K562 (cell line): ENCODE data around the gene MOB3B. TPM values are rescaled to one million over a fixed set of nuclear protein-coding genes. Genes with fewer than 3 reads are reported as not detected.
A peak's percentile ranks its signal among the peaks of the same experiment; 100 is the strongest.

Experiments used
- ARHGAP35 ChIP-seq: fragments of 450-650 bp; IDR thresholded peaks from 2 replicates; pipeline ENCODE4 v1.6.1; 2018; ENCODE audit not compliant: partially characterized antibody
- CHCHD3 ChIP-seq: fragments of 250-450 bp; sonication (Bioruptor Pico); IDR thresholded peaks from 2 replicates; pipeline ENCODE4 v2.1.2; 2022; ENCODE audit warnings: mild to moderate bottlenecking
- CXXC5 ChIP-seq: fragments of 250-450 bp; sonication (Bioruptor Pico); IDR thresholded peaks from 2 replicates; pipeline ENCODE4 v1.8.0; 2022; ENCODE audit warnings: inconsistent platforms, mild to moderate bottlenecking, moderate library complexity
- FOXP1 ChIP-seq: sonication (generic); formaldehyde crosslinking; IDR thresholded peaks from 2 replicates; pipeline ENCODE4 v1.8.0; 2022; ENCODE audit warnings: mild to moderate bottlenecking, missing genetic modification reagents
- FUS ChIP-seq: fragments of 200-400 bp; formaldehyde crosslinking; optimal IDR thresholded peaks from 2 replicates; pipeline ENCODE3; 2017; ENCODE audit warnings: low read depth, low read length
- GABPB1 ChIP-seq: sonication (generic); formaldehyde crosslinking; IDR thresholded peaks from 2 replicates; pipeline ENCODE4 v1.8.0; 2022; ENCODE audit warnings: mild to moderate bottlenecking, missing genetic modification reagents
- GATAD2A ChIP-seq: fragments of 450-650 bp; IDR thresholded peaks from 2 replicates; pipeline ENCODE4 v1.6.1; 2017
- HIVEP1 ChIP-seq: fragments of 250-450 bp; sonication (Bioruptor Pico); IDR thresholded peaks from 2 replicates; pipeline ENCODE4 v1.4.0; 2020; ENCODE audit warnings: mild to moderate bottlenecking
- HOXB6 ChIP-seq: fragments of 250-450 bp; sonication (Bioruptor Pico); IDR thresholded peaks from 2 replicates; pipeline ENCODE4 v1.5.1; 2022; ENCODE audit warnings: mild to moderate bottlenecking, borderline replicate concordance
- KLF10 ChIP-seq: fragments of 250-450 bp; sonication (Bioruptor Pico); IDR thresholded peaks from 2 replicates; pipeline ENCODE4 v1.6.1; 2021; ENCODE audit warnings: matching md5 sums
- PML ChIP-seq: IDR thresholded peaks from 2 replicates; pipeline ENCODE4 v1.6.1; 2012; ENCODE audit warnings: low read length, inconsistent platforms
- RAD51 ChIP-seq: fragments of 450-650 bp; IDR thresholded peaks from 2 replicates; pipeline ENCODE4 v1.7.1; 2016; ENCODE audit warnings: low read depth, mild to moderate bottlenecking, borderline replicate concordance
- SETDB1 ChIP-seq: IDR thresholded peaks from one replicate; pipeline ENCODE4 v1.6.1; 2012; ENCODE audit warnings: low read length, control low read depth, inconsistent platforms
- SMARCA4 ChIP-seq: fragments of 450-650 bp; IDR thresholded peaks from 2 replicates; pipeline ENCODE4 v1.6.1; 2016
- SNIP1 ChIP-seq: fragments of 450-650 bp; IDR thresholded peaks from 2 replicates; pipeline ENCODE4 v1.7.1; 2017; ENCODE audit warnings: low read depth, mild to moderate bottlenecking
- TAF1 ChIP-seq: IDR thresholded peaks from 2 replicates; pipeline ENCODE4 v1.6.1; 2011; ENCODE audit warnings: mild to moderate bottlenecking, low read length, moderate library complexity; ENCODE audit not compliant: insufficient read depth, control insufficient read depth, severe bottlenecking; ENCODE audit errors: extremely low read depth
- TARDBP ChIP-seq: fragments of 450-650 bp; IDR thresholded peaks from 2 replicates; pipeline ENCODE4 v1.6.1; 2016
- TBL1XR1 ChIP-seq, 2 experiments: IDR thresholded peaks; 2 replicates each; pipeline ENCODE4 v1.6.1; 2012; ENCODE audit warnings: improper control_type of control experiment in 2 of 2, low read length in 2 of 2, mild to moderate bottlenecking in 1 of 2
- ZNF77 ChIP-seq: fragments of 250-450 bp; sonication (Bioruptor Pico); IDR thresholded peaks from 2 replicates; pipeline ENCODE4 v1.5.0; 2020
- polyA plus RNA-seq, 8 experiments: library from polyadenylated mRNA; depleted of rRNA in 4 of 8; stranded (reverse) in 5 of 8; unstranded in 3 of 8; fragments of >200 nt; fragmentation: Nextera tagmentation in 2 of 8; fragmentation: Illumina TruSeq in 1 of 8; extraction: Ambion mirVana in 2 of 8; extraction: Trizol in 1 of 8; gene quantifications; 2 replicates each; pipeline versions ENCODE4 v1.2.1 to v1.2.3, GENCODE V29; 2011 to 2014; ENCODE audit warnings: inconsistent platforms in 1 of 8, missing spikeins in 1 of 8
- total RNA-seq, 7 experiments: library from RNA; depleted of rRNA in 6 of 7; stranded (reverse); fragments of >200 nt in 6 of 7; fragmentation: Illumina TruSeq in 2 of 7; extraction: Trizol in 2 of 7; gene quantifications; 2 replicates each; pipeline versions ENCODE4 v1.2.1 to v1.2.3, GENCODE V29; 2011 to 2021; ENCODE audit warnings: low replicate concordance in 1 of 7
- TF ChIP-seq, protein P1 (sequence below): sonication (generic); formaldehyde crosslinking; IDR thresholded peaks from 2 replicates; pipeline ENCODE4 v1.8.1; 2022; ENCODE audit warnings: missing genetic modification reagents
- TF ChIP-seq, protein P2 (sequence below): fragments of 450-650 bp; IDR thresholded peaks from 2 replicates; pipeline ENCODE4 v1.6.1; 2018; ENCODE audit warnings: mild to moderate bottlenecking, low read depth; ENCODE audit not compliant: partially characterized antibody
- TF ChIP-seq, protein P3 (sequence below): fragments of 250-450 bp; sonication (Bioruptor Pico); IDR thresholded peaks from 2 replicates; pipeline ENCODE4 v1.4.0; 2020; ENCODE audit warnings: mild to moderate bottlenecking, moderate library complexity

MOB3B gene
- total and polyA plus RNA-seq, 9 of the 15 experiments (the other 6 are each of a cell fraction or from before 2014, with no cell fraction given): 3.6 to 12.8 (median 7.2) TPM

DNA sequence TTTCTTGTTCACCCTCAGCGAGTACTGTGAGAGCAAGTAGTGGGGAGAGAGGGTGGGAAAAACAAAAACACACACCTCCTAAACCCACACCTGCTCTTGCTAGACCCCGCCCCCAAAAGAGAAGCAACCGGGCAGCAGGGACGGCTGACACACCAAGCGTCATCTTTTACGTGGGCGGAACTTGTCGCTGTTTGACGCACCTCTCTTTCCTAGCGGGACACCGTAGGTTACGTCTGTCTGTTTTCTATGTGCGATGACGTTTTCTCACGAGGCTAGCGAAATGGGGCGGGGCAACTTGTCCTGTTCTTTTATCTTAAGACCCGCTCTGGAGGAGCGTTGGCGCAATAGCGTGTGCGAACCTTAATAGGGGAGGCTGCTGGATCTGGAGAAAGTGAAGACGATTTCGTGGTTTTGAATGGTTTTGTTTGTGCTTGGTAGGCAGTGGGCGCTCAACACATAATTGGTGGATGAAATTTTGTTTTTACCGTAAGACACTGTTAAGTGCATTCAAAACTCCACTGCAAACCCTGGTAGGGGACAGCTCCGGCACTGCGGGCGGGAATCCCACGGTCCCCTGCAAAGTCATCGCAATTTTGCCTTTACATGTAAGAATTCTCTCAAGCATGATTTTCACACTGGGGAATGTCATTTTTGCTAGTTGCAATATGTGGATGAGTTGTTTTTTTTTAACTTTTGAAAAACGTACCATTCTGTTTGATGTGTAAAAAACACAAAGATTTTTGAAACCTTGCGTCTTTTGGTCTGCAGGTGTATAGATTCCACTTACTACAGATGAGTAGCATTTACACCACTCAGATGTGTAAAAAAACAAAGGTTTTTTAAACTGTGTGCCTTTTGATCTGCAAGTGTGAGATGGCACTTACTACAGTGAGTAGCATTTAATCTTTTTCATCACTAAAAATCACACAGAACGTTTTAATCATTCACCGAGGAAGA lies 44.3 kb upstream of the MOB3B start (continued):
- TF ChIP-seq, protein P1, sequence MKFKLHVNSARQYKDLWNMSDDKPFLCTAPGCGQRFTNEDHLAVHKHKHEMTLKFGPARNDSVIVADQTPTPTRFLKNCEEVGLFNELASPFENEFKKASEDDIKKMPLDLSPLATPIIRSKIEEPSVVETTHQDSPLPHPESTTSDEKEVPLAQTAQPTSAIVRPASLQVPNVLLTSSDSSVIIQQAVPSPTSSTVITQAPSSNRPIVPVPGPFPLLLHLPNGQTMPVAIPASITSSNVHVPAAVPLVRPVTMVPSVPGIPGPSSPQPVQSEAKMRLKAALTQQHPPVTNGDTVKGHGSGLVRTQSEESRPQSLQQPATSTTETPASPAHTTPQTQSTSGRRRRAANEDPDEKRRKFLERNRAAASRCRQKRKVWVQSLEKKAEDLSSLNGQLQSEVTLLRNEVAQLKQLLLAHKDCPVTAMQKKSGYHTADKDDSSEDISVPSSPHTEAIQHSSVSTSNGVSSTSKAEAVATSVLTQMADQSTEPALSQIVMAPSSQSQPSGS (CRISPR knock-in tag): no peak
- TF ChIP-seq FUS: no peak
- TF ChIP-seq ARHGAP35: no peak
- no peak for TF ChIP-seq HOXB6 (CRISPR knock-in tag)
- TF ChIP-seq, protein P2, sequence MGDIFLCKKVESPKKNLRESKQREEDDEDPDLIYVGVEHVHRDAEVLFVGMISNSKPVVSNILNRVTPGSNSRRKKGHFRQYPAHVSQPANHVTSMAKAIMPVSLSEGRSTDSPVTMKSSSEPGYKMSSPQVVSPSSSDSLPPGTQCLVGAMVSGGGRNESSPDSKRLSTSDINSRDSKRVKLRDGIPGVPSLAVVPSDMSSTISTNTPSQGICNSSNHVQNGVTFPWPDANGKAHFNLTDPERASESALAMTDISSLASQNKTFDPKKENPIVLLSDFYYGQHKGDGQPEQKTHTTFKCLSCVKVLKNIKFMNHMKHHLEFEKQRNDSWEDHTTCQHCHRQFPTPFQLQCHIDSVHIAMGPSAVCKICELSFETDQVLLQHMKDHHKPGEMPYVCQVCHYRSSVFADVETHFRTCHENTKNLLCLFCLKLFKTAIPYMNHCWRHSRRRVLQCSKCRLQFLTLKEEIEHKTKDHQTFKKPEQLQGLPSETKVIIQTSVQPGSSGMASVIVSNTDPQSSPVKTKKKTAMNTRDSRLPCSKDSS: no peak
- TF ChIP-seq KLF10 (CRISPR knock-in tag): no peak
- TF ChIP-seq HIVEP1 (CRISPR knock-in tag): no peak
- no peak for TF ChIP-seq ZNF77
- TF ChIP-seq SMARCA4: no peak
- no peak for TF ChIP-seq CHCHD3 (CRISPR knock-in tag)
- TF ChIP-seq, protein P3, sequence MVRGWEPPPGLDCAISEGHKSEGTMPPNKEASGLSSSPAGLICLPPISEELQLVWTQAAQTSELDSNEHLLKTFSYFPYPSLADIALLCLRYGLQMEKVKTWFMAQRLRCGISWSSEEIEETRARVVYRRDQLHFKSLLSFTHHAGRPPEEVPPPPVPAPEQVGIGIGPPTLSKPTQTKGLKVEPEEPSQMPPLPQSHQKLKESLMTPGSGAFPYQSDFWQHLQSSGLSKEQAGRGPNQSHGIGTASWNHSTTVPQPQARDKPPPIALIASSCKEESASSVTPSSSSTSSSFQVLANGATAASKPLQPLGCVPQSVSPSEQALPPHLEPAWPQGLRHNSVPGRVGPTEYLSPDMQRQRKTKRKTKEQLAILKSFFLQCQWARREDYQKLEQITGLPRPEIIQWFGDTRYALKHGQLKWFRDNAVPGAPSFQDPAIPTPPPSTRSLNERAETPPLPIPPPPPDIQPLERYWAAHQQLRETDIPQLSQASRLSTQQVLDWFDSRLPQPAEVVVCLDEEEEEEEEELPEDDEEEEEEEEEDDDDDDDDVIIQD: no peak
- TF ChIP-seq RAD51: no peak
- peak; percentile 33 for TF ChIP-seq TAF1
- TF ChIP-seq PML: no peak
- TF ChIP-seq GABPB1 (CRISPR knock-in tag): peak; percentile 79
- TF ChIP-seq CXXC5: peak; percentile 74
- TF ChIP-seq GATAD2A: no peak
- peak; percentile 84; the same call in 1 of the 2 replicates for TF ChIP-seq TARDBP
- no peak for TF ChIP-seq TBL1XR1 (IDR thresholded peaks at IDR 0.05; ENCODE audit: low read length in 2 of 2)
- no peak for TF ChIP-seq SETDB1
- TF ChIP-seq SNIP1: no peak
- TF ChIP-seq FOXP1 (CRISPR knock-in tag): no peak
